GM19372 (cell line): ENCODE data around the gene MRM2.
"Not testable (repeated sequence)": the region's sequence is repeated elsewhere in the genome, so short reads cannot be mapped to it uniquely, and the experiment has no call there.

Experiments
- ATAC-seq: cut with Tn5 transposase; IDR thresholded peaks from one replicate; pipeline ENCODE4 v1.9.1; 2021; ENCODE audit warnings: mild to moderate bottlenecking, low read depth, moderate library complexity; ENCODE audit not compliant: unreplicated experiment

The MRM2 gene

GRCh38 chr7:2269089-2269990 lies 27.3 kb upstream of the MRM2 start:
- not testable (repeated sequence) for ATAC-seq

- ATAC-seq, result no peak
These were observed 24.9 kb upstream of the MRM2 start for GRCh38 chr7:2266911-2267310.

DNA sequence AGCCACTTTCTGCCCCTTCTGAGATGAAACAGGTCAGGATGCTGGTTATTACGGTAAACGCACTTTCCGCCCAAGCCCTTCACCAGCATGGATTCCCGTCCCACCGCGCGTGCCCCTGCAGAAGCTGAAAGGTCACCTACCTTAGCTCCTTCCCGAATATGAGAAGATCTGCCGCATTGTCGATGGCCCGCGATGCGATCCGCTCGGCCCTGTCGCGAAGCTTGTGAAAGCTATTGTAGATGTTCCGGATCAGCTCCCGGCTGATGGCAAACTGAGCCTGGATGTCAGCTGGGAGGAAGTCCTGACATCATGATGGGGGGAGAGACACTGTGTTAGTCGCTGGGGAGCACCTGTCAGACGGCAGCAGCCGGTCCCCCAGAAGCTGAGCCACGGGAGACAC lies 22.2 kb upstream of the MRM2 start:
- no peak for ATAC-seq

GRCh38 chr7:2263176-2263575 lies 21.2 kb upstream of the MRM2 start:
- ATAC-seq, result no peak

DNA sequence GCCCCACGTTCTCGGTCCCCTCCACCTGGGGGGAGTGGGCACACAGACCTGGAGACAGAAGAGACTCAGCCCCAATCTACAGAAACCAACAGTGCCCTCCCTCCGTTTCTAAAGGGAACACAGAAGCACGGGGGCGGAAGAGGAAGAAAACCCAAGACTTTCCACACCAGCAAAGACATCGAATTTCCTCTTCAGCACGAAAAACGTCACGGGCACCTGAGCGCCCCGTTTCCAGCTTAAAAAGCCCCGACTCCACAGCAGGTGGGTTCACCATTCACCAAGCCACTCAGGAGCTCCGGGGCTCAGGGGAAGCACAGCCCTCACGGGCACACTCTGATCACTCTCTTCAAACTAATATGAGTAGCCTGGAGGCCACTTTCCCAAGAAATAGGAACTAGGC lies 19.6 kb upstream of the MRM2 start:
- no peak for ATAC-seq

DNA sequence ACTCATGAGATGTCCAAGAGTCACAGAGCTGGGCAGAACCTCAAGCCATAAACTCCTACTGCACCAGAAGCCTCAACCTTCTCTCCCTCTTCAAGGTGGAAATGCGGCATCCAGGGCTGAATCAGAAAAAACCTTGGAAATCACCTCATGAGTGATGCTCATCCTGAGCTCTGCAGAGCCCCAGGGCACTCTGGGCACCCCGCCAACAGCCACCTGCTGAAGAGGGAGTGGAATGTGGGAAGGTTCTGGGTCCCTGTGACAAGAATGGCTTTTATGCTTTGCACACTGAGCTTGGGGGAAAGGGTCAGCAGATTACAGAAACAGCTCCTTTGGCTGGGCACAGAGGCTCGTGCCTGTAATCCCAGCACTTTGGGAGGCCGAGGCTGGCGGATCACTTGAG lies 18.8 kb upstream of the MRM2 start:
- ATAC-seq, result no peak

- ATAC-seq, result no peak
These were observed 17.5 kb upstream of the MRM2 start for GRCh38 chr7:2259480-2259879.

GRCh38 chr7:2258661-2259365 lies 16.8 kb upstream of the MRM2 start:
- ATAC-seq, result peak; percentile 76

- no peak for ATAC-seq
These were observed 15.6 kb upstream of the MRM2 start for GRCh38 chr7:2257651-2258050.

GRCh38 chr7:2257046-2257551 lies 15.1 kb upstream of the MRM2 start:
- no peak for ATAC-seq

DNA sequence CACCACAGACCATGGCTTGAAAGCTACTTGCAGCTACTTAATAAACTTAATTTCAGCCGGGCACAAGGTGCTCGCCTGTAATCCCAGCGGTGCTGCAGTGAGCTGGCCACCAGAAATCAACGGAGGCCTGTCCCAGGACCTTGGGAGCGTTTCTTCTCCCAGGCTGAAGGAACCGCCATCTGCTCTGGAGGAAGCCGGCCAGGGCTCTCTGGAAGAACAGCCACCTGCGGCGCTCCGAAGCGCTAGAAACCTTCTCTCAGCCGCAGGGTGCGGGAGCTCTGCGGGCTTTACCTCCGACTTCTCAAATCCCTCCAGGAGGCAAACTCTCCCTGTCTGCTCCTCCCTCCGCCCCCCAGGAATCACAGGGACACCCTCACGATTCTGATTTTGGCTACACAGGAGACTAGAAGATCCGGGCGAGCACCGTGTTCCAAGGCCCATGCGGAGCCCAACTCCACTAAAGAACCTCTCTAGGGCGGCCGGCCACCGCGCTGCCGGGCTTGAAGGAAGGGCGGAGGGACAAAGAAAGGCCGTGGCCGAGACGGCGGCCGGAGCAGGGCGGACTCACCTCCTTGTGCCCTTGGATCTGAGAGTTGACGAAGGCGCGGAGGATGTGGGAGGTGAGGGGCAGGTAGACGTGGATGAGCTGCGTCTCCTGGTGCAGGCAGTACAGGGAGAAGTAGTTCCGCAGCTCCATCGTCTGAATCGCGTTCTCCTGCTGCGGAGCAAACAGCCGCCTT lies 14.5 kb upstream of the MRM2 start:
- no peak for ATAC-seq

DNA sequence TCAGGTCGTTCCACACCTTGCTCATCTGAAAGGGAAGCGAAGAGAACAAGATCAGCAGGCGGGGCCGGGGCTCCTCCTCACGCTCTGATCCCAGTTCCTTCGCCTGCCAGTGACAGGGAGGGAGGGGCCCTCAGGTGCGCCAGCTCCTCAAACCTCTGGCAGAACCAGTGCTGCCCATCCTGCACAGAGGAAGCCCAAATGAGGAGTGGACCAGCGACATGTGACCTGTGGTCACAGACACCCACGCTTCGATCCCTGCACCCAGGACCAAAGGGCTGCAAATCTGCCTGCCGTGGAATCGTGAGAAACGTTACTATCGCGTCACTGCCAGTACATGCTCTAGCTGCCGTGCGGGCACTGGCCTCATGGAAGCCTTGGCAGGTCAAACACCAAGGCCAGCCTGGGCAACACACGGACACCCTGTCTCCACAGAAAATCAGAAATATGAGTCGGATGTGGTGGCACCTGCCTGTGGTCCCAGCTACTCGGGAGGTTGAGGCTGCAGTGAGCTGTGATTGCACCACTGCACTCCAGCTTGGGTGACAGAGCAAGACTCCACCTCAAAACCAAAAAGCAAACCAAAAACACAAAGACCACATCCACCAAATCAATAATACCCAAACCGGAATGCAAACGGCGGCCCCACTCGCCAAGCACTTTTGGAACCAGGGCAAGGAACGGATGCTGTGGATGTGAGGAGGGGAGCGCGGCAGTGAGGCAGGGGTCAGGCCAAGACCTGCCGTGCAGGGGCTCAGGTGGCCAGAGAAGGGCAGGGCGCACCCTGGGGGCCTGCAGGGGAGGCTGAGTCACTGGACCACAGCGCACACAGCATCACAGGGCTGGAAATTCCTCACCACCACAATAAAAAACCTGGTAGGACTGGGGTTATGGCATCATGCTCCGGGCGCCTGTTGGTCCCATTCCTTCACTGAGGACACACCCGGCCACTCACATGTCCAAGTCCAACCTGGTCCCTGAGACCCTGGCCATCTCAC lies 13.4 kb upstream of the MRM2 start:
- ATAC-seq, result no peak

- no peak for ATAC-seq
These were observed 12.6 kb upstream of the MRM2 start for GRCh38 chr7:2254429-2255144.

DNA sequence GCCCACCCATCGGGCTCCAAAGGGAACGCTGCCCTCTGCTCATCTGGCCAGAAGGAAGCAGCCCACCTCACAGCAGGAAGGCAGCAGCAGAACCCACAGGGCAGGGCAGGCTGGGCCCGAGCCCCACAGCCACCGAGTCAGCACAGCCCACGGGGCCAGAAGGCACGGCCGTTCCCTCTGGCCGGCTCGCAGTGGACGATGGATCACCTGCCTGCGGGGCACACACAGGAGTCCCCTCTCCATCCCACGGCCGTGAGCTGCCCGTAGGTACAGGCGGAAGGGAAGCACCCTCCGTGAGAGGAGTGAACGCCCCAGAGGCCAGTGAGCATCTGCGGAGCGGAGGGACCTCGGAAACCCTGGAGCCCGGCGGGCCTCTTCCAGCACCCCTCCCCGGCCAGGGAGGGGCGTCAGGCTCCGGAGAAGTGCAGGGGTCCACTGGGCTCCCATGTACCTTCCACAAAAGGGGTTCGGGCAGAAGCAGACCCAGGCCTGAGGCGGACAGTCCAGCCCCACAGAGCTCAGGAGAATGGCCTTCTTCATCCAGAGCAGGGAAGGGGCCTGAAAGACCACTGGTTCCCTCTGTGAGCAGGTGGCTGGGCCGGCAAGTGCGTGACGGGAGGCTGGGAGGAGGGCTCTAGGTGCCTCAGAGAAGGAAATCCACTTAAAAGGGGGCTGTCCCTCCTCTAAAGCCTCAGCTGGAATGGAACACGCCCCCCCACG lies 11.7 kb upstream of the MRM2 start:
- ATAC-seq, result no peak

- ATAC-seq, result no peak
These were observed 11.0 kb upstream of the MRM2 start for GRCh38 chr7:2253021-2253420.

DNA sequence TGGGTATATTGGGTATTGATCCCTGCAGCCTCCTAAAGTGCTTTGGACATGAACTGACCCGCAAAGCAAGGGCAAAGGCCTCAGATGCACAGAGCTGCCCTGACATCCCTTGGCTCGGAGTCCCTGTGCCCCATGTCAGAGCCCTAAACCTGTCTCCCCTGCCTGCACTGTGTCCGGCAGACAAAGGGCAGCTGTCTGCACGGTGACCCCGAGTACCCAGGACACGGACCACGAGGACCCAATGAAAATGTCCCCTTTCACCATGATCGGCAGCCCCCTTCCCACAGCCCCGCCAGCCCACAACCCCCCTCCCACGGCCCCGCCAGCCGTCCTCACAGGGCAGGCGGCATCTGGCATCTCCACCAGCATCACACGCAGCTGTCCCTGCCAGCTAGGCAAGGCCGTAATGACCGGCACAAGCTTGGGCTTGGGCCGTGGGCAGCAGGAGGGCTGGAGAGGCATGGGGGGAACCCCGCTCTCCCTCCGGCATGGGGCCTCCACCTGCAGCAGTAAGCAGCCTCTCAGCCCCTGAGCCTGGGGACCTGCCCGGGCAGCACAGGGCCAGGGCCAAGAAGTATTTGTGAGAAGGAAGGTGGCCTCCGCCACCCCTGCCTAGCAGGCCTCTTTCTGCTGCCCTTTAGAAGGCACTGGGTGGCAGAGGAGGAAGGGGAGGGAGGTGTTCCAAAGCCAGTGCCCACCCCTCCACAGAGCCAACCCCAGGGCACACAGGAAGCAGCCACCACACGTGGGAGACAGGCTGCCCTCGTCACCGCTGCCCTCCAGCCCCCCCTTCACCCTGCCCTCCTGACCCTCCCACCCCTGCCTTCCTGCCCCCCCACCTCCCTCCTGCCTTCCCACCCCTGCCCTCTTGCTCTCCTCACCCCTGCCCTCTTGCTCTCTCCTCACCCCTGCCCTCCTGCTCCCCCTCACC lies 10.1 kb upstream of the MRM2 start:
- no peak for ATAC-seq

DNA sequence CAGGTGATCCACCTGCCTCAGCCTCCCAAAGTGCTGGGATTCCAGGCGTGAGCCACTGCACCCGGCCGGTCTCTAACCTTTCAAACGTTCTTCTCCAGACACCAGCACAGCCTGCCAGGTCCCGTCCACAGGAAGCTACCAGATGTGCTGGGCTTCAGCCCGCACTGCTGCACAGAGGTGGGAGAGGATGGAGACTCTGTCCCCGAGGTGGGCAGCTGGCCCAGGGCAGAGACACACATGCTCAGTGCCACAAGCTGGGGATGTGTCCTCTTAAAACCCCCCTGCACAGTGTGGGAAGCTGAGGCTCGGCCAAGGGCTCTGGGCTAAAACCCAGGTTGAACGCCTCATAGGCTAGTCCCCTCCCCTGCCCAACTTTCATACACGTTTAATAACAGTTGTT lies 9.4 kb upstream of the MRM2 start:
- ATAC-seq, result no peak
